Loucy (cell line): ENCODE data around the gene RHOU.

ENCODE experiments used
- CTCF ChIP-seq: fragments of 200-600 bp; sonication (generic); conservative IDR thresholded peaks from 2 replicates; pipeline ENCODE4 v1.5.1; 2014; ENCODE audit warnings: mild to moderate bottlenecking, antibody characterized with exemption, low read length
- EZH2phosphoT487 ChIP-seq: fragments of 200-600 bp; IDR thresholded peaks from 2 replicates; pipeline ENCODE4 v1.6.1; 2018; ENCODE audit warnings: antibody characterized with exemption, mild to moderate bottlenecking, moderate library complexity, borderline replicate concordance

GRCh38 chr1:228742281-228742860, 7.1 kb downstream of the RHOU start:
- no peak for TF ChIP-seq CTCF
- no peak for TF ChIP-seq EZH2phosphoT487
